Fibroblast of villous mesenchyme (primary cell): ENCODE measurements around the gene ANP32A. TPM values are rescaled to one million over a fixed set of nuclear protein-coding genes. Genes with fewer than 3 reads are reported as not detected.

ENCODE experiments used
- DNase-seq: peaks from one replicate; pipeline ENCODE4 v3.0.0-alpha.2; 2010; ENCODE audit warnings: low read depth
- H3K4me3 ChIP-seq: 2 replicates; pipeline ENCODE4 v1.5.1; 2011; ENCODE audit warnings: low read depth, mild to moderate bottlenecking, low read length
- total RNA-seq: library from RNA; depleted of rRNA; stranded (reverse); fragments of >200 nt; gene quantifications from 2 replicates; pipeline ENCODE4 v1.2.3, GENCODE V29; 2012
- TF ChIP-seq, protein P1 (sequence below): IDR thresholded peaks from 2 replicates; pipeline ENCODE4 v1.5.1; 2012; ENCODE audit warnings: low read depth, mild to moderate bottlenecking, low read length; ENCODE audit not compliant: insufficient read depth

ANP32A gene
- total RNA-seq, 1 donor, result 38.0 TPM

- H3K4me3 ChIP-seq, result no peak overlapping the region
- DNase-seq, result no peak
- TF ChIP-seq, protein P1, sequence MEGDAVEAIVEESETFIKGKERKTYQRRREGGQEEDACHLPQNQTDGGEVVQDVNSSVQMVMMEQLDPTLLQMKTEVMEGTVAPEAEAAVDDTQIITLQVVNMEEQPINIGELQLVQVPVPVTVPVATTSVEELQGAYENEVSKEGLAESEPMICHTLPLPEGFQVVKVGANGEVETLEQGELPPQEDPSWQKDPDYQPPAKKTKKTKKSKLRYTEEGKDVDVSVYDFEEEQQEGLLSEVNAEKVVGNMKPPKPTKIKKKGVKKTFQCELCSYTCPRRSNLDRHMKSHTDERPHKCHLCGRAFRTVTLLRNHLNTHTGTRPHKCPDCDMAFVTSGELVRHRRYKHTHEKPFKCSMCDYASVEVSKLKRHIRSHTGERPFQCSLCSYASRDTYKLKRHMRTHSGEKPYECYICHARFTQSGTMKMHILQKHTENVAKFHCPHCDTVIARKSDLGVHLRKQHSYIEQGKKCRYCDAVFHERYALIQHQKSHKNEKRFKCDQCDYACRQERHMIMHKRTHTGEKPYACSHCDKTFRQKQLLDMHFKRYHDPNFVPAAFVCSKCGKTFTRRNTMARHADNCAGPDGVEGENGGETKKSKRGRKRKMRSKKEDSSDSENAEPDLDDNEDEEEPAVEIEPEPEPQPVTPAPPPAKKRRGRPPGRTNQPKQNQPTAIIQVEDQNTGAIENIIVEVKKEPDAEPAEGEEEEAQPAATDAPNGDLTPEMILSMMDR, result no peak
These were observed 46.6 kb downstream of the ANP32A start for GRCh38 chr15:68774120-68774519.

GRCh38 chr15:68773036-68773435, 47.7 kb downstream of the ANP32A start:
- TF ChIP-seq, protein P1, result no peak
- DNase-seq, result no peak
- H3K4me3 ChIP-seq, result no peak overlapping the region

GRCh38 chr15:68770216-68770615, 50.5 kb downstream of the ANP32A start:
- TF ChIP-seq, protein P1, result no peak
- no peak for DNase-seq
- H3K4me3 ChIP-seq, result no peak overlapping the region

DNA sequence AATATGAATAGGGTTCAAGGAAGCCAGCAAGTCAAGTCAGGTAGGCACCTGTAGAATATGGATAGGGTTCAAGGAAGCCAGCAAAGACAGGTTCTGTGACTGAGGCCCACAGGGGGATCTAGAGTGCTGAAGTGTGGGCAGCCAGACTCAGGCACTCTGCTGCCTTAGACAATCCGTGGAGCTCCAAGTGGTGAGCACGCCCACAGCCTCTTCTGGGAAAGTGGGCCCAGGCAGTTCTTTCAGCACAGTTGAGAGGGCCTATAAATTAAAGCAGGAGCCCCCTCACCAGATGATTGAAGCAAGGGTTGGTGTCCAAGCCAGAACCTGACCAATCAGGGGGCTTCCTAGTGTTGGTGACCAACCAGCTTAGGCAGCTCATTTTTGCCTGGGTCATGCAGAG, 51.0 kb downstream of the ANP32A start:
- DNase-seq, result no peak
- no peak overlapping the region for H3K4me3 ChIP-seq
- TF ChIP-seq, protein P1, result no peak

- TF ChIP-seq, protein P1, result no peak
- H3K4me3 ChIP-seq, result no peak overlapping the region
- no peak for DNase-seq
These were observed 52.4 kb downstream of the ANP32A start for GRCh38 chr15:68768321-68768720.

- DNase-seq, result no peak
- TF ChIP-seq, protein P1, result no peak
These were observed 52.9 kb downstream of the ANP32A start for GRCh38 chr15:68767833-68768232.

GRCh38 chr15:68765602-68766368, 54.9 kb downstream of the ANP32A start:
- H3K4me3 ChIP-seq, result no peak overlapping the region
- DNase-seq, result no peak
- TF ChIP-seq, protein P1, result no peak

More at GRCh38 chr15:68767833-68768232, 52.9 kb downstream of the ANP32A start:
- H3K4me3 ChIP-seq, result no peak overlapping the region
